BLaER1 treated with 17β-estradiol and CSF1 and Interleukin-3, amounts not matched to agents 10 nM and 100 nM (cell line): Measurements from ENCODE around the gene SMOC2.

ENCODE experiments used
- H3K27ac ChIP-seq, 11 experiments: shearing (Covaris generic); formaldehyde crosslinking; 2 replicates each; pipeline ENCODE4 v1.8.1; 2022
- H3K27me3 ChIP-seq, 11 experiments: shearing (Covaris generic); formaldehyde crosslinking; 2 replicates each; pipeline ENCODE4 v1.8.1; 2022
- H3K36me3 ChIP-seq, 11 experiments: shearing (Covaris generic); formaldehyde crosslinking; 2 replicates each; pipeline ENCODE4 v1.8.1; 2022
- H3K4me1 ChIP-seq, 10 experiments: shearing (Covaris generic); formaldehyde crosslinking; 2 replicates each; pipeline ENCODE4 v1.8.1; 2022
- H3K4me2 ChIP-seq, 11 experiments: shearing (Covaris generic); formaldehyde crosslinking; 2 replicates each; pipeline ENCODE4 v1.8.1; 2022
- H3K4me3 ChIP-seq, 10 experiments: shearing (Covaris generic); formaldehyde crosslinking; 2 replicates each; pipeline ENCODE4 v1.8.1; 2022
- H3K9ac ChIP-seq, 11 experiments: shearing (Covaris generic); formaldehyde crosslinking; 2 replicates each; pipeline ENCODE4 v1.8.1; 2022
- H3K9me3 ChIP-seq, 11 experiments: shearing (Covaris generic); formaldehyde crosslinking; replicated peaks in 1 of 11; 2 replicates each; pipeline ENCODE4 v1.8.1; 2022
- H4K20me1 ChIP-seq, 11 experiments: shearing (Covaris generic); formaldehyde crosslinking; 2 replicates each; pipeline ENCODE4 v1.8.1; 2022
- Cebpa-rat ChIP-seq, 11 experiments: shearing (Covaris generic); IDR thresholded peaks; 2 replicates each; pipeline ENCODE4 v1.8.1; 2022

The SMOC2 gene

DNA sequence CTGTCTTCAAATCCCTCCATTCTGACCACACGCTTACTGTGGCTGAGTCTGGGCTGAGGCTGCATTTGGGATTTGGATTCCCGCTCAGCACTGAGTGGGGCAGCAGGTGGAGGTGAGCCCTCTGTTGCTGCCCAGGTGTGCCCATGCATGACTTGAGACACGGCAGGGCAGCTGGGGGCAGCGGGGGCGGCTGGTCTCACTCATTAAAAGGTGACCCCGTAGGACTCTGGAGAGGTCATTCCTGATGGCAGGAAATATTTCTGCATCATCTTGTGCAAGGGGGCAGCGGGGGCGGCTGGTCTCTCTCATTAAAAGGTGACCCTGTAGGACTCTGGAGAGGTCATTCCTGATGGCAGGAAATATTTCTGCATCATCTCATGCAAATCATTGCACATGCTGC, 49.8 kb downstream of the SMOC2 start:
- no peaks in the 10 kb centered on the region for H3K36me3 ChIP-seq
- H3K4me1 ChIP-seq, result no peaks in the 10 kb centered on the region
- no peak for TF ChIP-seq Cebpa-rat (IDR thresholded peaks at IDR 0.05)
- no peak overlapping the region for H3K4me3 ChIP-seq
- H3K27ac ChIP-seq, result no peak overlapping the region
- H3K9ac ChIP-seq, result no peak overlapping the region
- H3K27me3 ChIP-seq, result no peaks in the 10 kb centered on the region
- H3K4me2 ChIP-seq, result no peak overlapping the region
- H4K20me1 ChIP-seq, result no peaks in the 10 kb centered on the region; a peak in 1 of 22 replicates
- H3K9me3 ChIP-seq, result no peaks in the 10 kb centered on the region

DNA sequence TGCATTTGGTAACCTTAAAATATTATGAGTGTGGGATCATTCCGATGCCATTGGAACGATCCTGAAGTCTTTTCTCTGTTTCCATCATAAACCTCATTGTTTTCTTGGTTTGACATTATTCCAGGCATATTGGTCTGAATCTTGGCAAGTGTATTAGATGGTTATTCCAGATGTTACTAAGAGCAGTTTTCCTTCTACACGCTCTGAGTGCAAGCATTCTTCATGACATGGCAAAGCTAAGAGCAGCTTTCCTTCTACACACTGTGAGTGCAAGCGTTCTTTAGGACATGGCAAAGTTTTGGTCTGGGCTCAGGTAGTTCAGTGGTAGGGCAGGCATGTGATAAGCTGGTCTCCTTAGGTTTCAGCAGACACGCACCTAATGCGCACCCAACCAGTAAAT, 53.0 kb downstream of the SMOC2 start:
- no peaks in the 10 kb centered on the region for H3K4me1 ChIP-seq
- H4K20me1 ChIP-seq, result no peaks in the 10 kb centered on the region; a peak in 1 of 22 replicates
- no peak overlapping the region for H3K9ac ChIP-seq
- H3K4me3 ChIP-seq, result no peak overlapping the region
- no peaks in the 10 kb centered on the region for H3K27me3 ChIP-seq
- no peak for TF ChIP-seq Cebpa-rat (IDR thresholded peaks at IDR 0.05)
- H3K4me2 ChIP-seq, result no peak overlapping the region
- H3K27ac ChIP-seq, result no peak overlapping the region
- no peaks in the 10 kb centered on the region for H3K9me3 ChIP-seq
- H3K36me3 ChIP-seq, result no peaks in the 10 kb centered on the region

DNA sequence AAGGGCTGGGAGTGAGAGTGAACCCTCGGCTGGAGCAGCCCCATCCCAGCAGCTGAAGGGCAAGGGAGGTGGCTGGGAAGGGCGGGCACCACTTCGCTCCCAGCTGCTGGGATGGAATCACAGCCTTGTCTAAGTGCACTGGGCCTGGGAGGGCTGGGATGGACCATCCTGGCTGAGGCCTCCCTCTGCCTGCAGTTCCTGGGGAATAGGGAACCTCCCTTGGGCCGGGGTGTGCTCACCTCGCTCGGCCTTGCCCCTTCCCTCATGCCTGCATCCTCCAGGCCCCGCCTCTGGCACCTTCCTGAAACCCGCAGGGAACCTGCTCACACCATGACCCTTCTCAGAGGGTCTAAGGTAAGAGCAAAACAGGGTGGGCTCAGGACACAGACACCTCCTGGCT, 53.7 kb downstream of the SMOC2 start:
- H3K9me3 ChIP-seq, result no peaks in the 10 kb centered on the region
- H3K4me2 ChIP-seq, result no peak overlapping the region
- H3K27ac ChIP-seq, result no peak overlapping the region
- TF ChIP-seq Cebpa-rat (IDR thresholded peaks at IDR 0.05), result no peak
- H3K4me3 ChIP-seq, result no peak overlapping the region
- no peaks in the 10 kb centered on the region for H3K27me3 ChIP-seq
- H3K9ac ChIP-seq, result no peak overlapping the region
- H4K20me1 ChIP-seq, result no peaks in the 10 kb centered on the region; a peak in 1 of 22 replicates
- H3K36me3 ChIP-seq, result no peaks in the 10 kb centered on the region
- no peaks in the 10 kb centered on the region for H3K4me1 ChIP-seq

DNA sequence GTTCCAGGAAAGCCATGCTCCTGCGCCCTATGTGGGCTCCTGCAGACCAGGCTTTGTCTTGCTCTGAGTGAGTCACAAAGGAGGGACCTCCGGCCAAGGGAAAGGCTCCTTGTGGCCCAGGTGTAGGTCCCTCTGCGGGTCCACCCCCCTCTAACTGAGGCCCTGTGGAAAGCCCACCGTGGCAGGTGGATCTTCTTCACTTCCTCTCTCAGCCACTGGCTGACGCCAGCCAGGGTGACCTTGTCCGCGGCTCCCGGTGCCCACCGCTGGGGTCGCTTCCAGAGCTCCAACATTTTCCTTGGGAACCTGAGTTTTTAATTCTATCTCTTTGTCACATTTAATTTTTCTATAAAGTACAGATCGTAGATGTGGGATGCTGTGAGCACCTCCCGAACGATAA, 54.1 kb downstream of the SMOC2 start:
- H3K9ac ChIP-seq, result no peak overlapping the region
- H3K4me3 ChIP-seq, result no peak overlapping the region
- H3K36me3 ChIP-seq, result no peaks in the 10 kb centered on the region
- H3K27me3 ChIP-seq, result no peaks in the 10 kb centered on the region
- no peak overlapping the region for H3K4me2 ChIP-seq
- H3K27ac ChIP-seq, result no peak overlapping the region
- H4K20me1 ChIP-seq, result no peaks in the 10 kb centered on the region; a peak in 1 of 22 replicates
- TF ChIP-seq Cebpa-rat (IDR thresholded peaks at IDR 0.05), result no peak
- no peaks in the 10 kb centered on the region for H3K9me3 ChIP-seq
- no peaks in the 10 kb centered on the region for H3K4me1 ChIP-seq

DNA sequence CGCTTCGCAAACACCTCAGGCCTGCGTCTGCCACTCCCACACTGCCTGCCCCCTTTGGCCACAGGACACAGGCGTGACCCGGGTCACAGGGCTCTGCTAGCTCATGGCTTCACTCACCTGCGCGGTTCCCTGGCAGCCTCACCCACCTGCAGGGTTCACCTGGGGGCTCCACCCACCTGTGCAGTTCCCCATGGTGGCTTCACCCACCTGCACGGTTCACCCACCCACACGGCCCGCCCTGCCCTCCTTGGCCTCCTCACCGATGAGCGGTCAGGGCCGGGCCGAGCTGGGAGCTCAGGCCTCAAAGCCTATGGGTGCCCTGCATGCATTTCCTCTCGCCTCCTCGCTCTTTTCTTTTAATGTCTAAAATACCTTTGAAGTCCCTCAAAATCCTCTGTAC, 54.7 kb downstream of the SMOC2 start:
- H4K20me1 ChIP-seq, result no peaks in the 10 kb centered on the region; a peak in 1 of 22 replicates

DNA sequence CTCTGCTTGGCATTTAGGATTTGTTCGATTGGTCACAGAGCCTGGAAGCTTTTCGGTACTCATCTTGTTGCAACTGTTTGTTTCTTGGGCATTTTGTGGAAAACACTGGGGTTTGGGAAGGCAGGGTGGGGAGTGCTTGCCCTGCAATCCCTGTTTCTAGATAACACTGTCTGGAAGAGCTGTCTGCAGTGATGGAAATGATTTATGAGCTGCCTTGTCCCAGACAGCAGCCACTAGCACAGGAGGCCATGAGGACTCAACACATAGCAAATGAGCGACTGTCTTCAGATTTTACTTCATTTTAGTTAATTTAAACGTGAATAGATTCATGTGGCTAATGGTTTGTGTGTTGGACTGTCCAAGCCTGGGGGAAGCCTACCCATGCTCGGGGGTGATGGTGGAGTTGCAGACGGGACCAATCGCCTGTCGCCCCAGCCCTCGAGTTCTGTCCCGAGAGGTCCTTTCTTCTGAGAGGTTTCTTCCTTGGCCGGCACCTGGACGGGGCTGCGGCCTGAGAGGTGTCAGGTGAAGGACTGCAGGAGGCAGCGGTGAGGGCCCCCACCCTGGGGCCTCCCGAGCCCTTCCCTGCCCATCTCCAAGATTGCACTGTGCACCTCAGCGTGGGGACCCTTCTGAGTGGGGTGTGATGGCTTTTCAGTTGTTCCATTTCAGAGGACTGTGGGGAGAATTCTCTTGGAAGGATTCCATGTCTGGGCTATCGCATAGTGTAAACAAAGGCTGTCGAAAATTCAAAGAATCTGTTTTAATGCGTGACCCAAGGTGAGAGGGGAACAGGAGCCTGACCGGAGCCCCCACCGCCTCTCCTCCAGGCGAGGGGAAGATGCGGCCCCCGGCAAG, 55.4 kb downstream of the SMOC2 start:
- Histone ChIP-seq H3K9me3 (no peaks in the 10 kb centered on the region), H3K27me3 (no peaks in the 10 kb centered on the region), H3K27ac (no peak overlapping the region), H3K4me1 (no peaks in the 10 kb centered on the region), H4K20me1 (no peaks in the 10 kb centered on the region; a peak in 1 of 22 replicates), H3K4me2 (no peak overlapping the region), H3K9ac (no peak overlapping the region), H3K4me3 (no peak overlapping the region), H3K36me3 (no peaks in the 10 kb centered on the region)
- no peak for TF ChIP-seq Cebpa-rat (IDR thresholded peaks at IDR 0.05)

More for the DNA sequence above, 54.7 kb downstream of the SMOC2 start:
- H3K36me3 ChIP-seq, result no peaks in the 10 kb centered on the region
- H3K27me3 ChIP-seq, result no peaks in the 10 kb centered on the region
- H3K4me1 ChIP-seq, result no peaks in the 10 kb centered on the region
- H3K27ac ChIP-seq, result no peak overlapping the region
- H3K4me2 ChIP-seq, result no peak overlapping the region
- TF ChIP-seq Cebpa-rat (IDR thresholded peaks at IDR 0.05), result no peak
- H3K4me3 ChIP-seq, result no peak overlapping the region
- no peaks in the 10 kb centered on the region for H3K9me3 ChIP-seq
- no peak overlapping the region for H3K9ac ChIP-seq

DNA sequence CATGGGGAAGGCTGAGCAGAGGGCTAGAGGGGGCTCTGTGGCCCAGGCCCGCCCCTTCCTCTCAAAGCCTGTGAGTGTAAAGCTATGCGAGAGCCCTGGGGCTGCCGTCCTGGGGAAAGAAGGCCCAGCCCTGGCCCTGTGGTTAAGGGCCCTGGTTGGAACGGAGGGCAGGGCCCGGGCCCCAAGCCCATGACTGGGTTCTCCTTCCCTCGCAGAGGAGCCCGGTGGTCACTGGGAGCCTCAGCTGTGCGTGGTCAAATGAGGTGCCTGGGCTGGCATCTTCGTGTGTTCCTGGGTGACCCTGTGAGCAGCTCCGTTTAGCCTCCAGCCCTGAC, 56.0 kb downstream of the SMOC2 start:
- no peaks in the 10 kb centered on the region; a peak in 1 of 22 replicates for H4K20me1 ChIP-seq
- no peaks in the 10 kb centered on the region for H3K36me3 ChIP-seq
- H3K27ac ChIP-seq, result no peak overlapping the region
- TF ChIP-seq Cebpa-rat (IDR thresholded peaks at IDR 0.05), result no peak
- no peaks in the 10 kb centered on the region for H3K4me1 ChIP-seq
- no peak overlapping the region for H3K4me3 ChIP-seq
- H3K27me3 ChIP-seq, result no peaks in the 10 kb centered on the region
- no peak overlapping the region for H3K4me2 ChIP-seq
- no peak overlapping the region for H3K9ac ChIP-seq
- H3K9me3 ChIP-seq, result no peaks in the 10 kb centered on the region

DNA sequence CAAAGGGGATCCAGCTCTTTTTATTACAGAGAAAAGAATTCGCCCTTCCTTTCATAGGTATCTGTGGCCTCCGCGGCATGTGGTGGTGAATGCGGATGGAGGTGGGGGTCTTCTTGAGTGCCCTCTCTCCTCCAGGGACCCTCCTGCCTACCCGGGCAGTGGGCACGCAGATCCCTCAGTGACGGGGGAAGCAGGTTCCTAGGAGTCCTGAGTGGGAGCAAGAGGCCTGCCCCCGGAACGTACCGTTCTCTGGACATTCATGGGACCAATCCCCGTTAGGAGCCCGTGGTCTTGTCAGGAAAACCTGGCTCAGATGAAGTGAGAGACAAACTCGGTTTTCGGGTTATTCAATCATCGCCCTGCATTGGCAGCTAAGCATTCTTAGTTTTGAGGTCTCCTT, 56.4 kb downstream of the SMOC2 start:
- Histone ChIP-seq H3K27me3 (no peaks in the 10 kb centered on the region), H3K36me3 (no peaks in the 10 kb centered on the region), H3K9me3 (no peaks in the 10 kb centered on the region), H3K4me1 (no peaks in the 10 kb centered on the region), H3K4me3 (no peak overlapping the region), H3K4me2 (no peak overlapping the region), H4K20me1 (no peaks in the 10 kb centered on the region; a peak in 1 of 22 replicates), H3K27ac (no peak overlapping the region), H3K9ac (no peak overlapping the region)
- TF ChIP-seq Cebpa-rat (IDR thresholded peaks at IDR 0.05), result no peak

DNA sequence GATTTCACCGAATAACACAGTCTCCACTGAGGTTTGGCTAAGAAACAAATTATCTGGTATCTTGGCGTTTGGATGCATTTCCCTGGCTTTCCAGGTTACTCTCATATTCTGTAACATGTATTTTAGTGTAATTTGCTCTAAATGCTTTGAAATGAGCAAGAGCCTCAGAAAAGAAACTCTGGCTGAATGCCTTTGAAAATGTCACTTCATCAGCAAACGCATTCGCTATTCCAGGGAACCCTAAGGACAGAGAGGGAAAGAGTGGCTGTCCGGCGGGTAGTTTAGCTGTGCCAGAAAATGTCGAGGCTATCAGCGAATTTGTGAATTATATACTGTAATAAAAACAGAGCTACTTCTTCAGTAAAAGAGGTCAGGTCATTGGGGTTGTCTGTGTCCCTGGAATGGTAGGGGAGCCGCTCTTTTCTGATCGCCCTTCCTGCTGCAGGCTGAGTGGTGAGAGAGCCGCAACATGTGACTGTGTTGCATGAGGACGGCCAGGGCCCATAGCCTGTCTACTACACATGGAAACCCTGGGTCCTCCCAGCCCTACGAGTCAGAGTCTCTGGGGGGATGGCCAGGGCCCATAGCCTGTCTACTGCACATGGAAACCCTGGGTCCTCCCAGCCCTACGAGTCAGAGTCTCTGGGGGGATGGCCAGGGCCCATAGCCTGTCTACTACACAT, 57.3 kb downstream of the SMOC2 start:
- no peak overlapping the region for H3K4me2 ChIP-seq
- H3K4me1 ChIP-seq, result no peaks in the 10 kb centered on the region
- H3K27ac ChIP-seq, result no peak overlapping the region
- no peak for TF ChIP-seq Cebpa-rat (IDR thresholded peaks at IDR 0.05)
- no peaks in the 10 kb centered on the region for H3K36me3 ChIP-seq
- H3K9ac ChIP-seq, result no peak overlapping the region
- H3K27me3 ChIP-seq, result no peaks in the 10 kb centered on the region
- H3K4me3 ChIP-seq, result no peak overlapping the region
- no peaks in the 10 kb centered on the region; a peak in 1 of 22 replicates for H4K20me1 ChIP-seq
- no peaks in the 10 kb centered on the region for H3K9me3 ChIP-seq
